Measurements from ENCODE around the gene KHDC3L.

DNA sequence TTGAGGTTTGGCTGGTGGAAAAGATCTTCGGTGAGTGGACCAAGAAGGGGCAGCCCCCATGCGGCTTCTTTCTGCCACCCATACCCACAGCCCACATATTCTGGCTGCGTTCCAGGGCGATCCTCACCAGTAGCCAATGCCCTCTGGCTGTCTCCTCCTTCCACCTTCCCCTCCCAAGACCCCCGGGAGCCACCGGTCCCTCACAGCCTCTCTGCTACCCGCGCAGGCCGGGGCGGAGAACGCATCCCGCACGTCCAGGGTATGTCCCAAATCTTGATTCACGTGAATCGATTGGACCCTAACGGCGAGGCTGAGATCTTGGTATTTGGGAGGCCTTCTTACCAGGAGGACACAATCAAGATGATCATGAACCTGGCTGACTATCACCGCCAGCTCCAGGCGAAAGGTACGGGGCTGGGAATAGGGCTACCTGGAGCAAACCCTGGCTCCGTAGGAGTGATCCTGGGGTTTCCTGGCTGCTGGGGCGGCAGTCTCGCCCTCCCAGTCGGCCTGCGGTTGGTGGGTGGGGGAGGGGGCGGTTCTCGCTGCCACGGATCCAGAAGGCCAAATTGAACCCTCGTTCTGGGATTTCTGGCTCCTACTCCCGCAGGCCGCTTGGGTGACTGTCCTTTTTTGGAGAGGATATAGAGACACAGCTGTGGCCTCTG is 545 bp downstream of the KHDC3L start:
- TF ChIP-seq, protein P1, sequence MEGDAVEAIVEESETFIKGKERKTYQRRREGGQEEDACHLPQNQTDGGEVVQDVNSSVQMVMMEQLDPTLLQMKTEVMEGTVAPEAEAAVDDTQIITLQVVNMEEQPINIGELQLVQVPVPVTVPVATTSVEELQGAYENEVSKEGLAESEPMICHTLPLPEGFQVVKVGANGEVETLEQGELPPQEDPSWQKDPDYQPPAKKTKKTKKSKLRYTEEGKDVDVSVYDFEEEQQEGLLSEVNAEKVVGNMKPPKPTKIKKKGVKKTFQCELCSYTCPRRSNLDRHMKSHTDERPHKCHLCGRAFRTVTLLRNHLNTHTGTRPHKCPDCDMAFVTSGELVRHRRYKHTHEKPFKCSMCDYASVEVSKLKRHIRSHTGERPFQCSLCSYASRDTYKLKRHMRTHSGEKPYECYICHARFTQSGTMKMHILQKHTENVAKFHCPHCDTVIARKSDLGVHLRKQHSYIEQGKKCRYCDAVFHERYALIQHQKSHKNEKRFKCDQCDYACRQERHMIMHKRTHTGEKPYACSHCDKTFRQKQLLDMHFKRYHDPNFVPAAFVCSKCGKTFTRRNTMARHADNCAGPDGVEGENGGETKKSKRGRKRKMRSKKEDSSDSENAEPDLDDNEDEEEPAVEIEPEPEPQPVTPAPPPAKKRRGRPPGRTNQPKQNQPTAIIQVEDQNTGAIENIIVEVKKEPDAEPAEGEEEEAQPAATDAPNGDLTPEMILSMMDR (IDR thresholded peaks at IDR 0.05; ENCODE audit: low read length) = no peak
- no peak for TF ChIP-seq EZH2phosphoT487 (IDR thresholded peaks at IDR 0.05; ENCODE audit: low read length)

All from MM.1S (cell line).